ENCODE data around the gene CAPZB.

The CAPZB gene

GRCh38 chr1:19426294-19427086 is 58.8 kb downstream of the CAPZB start:
- no peak for DNase-seq

GRCh38 chr1:19425646-19426239 is 59.6 kb downstream of the CAPZB start:
- no peak for DNase-seq

GRCh38 chr1:19424651-19425570 is 60.4 kb downstream of the CAPZB start:
- no peak for DNase-seq

- no peak for DNase-seq
Measured at GRCh38 chr1:19423130-19423529, 62.2 kb downstream of the CAPZB start.

GRCh38 chr1:19421365-19421764 is 64.0 kb downstream of the CAPZB start:
- DNase-seq: no peak

- no peak for DNase-seq
Measured at GRCh38 chr1:19420606-19421005, 64.7 kb downstream of the CAPZB start.

- no peak for DNase-seq
Measured at GRCh38 chr1:19419691-19420090, 65.6 kb downstream of the CAPZB start.

GRCh38 chr1:19418503-19418971 is 66.8 kb downstream of the CAPZB start:
- DNase-seq: peak; percentile 47

- DNase-seq: no peak
Measured at GRCh38 chr1:19416921-19417470, 68.3 kb downstream of the CAPZB start.

GRCh38 chr1:19416145-19416544 is 69.2 kb downstream of the CAPZB start:
- no peak for DNase-seq

- no peak for DNase-seq
Measured at GRCh38 chr1:19414515-19415121, 70.7 kb downstream of the CAPZB start.

- no peak for DNase-seq
Measured at GRCh38 chr1:19413999-19414398, 71.3 kb downstream of the CAPZB start.

- no peak for DNase-seq
Measured at GRCh38 chr1:19412654-19413053, 72.7 kb downstream of the CAPZB start.

- DNase-seq: no peak
Measured at GRCh38 chr1:19411612-19412011, 73.7 kb downstream of the CAPZB start.

- DNase-seq: no peak
Measured at GRCh38 chr1:19410393-19410792, 74.9 kb downstream of the CAPZB start.

GRCh38 chr1:19409477-19410341 is 75.6 kb downstream of the CAPZB start:
- DNase-seq: no peak

- no peak for DNase-seq
Measured at GRCh38 chr1:19407494-19408096, 77.7 kb downstream of the CAPZB start.

- DNase-seq: no peak
Measured at GRCh38 chr1:19406680-19407079, 78.7 kb downstream of the CAPZB start.

- no peak for DNase-seq
Measured at GRCh38 chr1:19405761-19406487, 79.4 kb downstream of the CAPZB start.

- DNase-seq: no peak
Measured at GRCh38 chr1:19405195-19405760, 80.1 kb downstream of the CAPZB start.
